HG03108 (cell line): ENCODE results near the gene ZNF423.
A peak's percentile ranks its signal among the peaks of the same experiment; 100 is the strongest.

ENCODE experiments used
- ATAC-seq: cut with Tn5 transposase; IDR thresholded peaks from one replicate; pipeline ENCODE4 v1.9.1; 2021; ENCODE audit warnings: moderate library complexity; ENCODE audit not compliant: unreplicated experiment

Gene ZNF423

GRCh38 chr16:49467540-49468372 is 388.2 kb downstream of the ZNF423 start:
- no peak for ATAC-seq

GRCh38 chr16:49466881-49467280 is 389.0 kb downstream of the ZNF423 start:
- no peak for ATAC-seq

GRCh38 chr16:49466529-49466831 is 389.4 kb downstream of the ZNF423 start:
- ATAC-seq, result no peak

GRCh38 chr16:49465661-49466528 is 390.0 kb downstream of the ZNF423 start:
- ATAC-seq, result no peak

GRCh38 chr16:49464877-49465504 is 390.9 kb downstream of the ZNF423 start:
- ATAC-seq, result no peak

GRCh38 chr16:49464093-49464492 is 391.8 kb downstream of the ZNF423 start:
- no peak for ATAC-seq

- ATAC-seq, result peak; percentile 77
These were observed 392.4 kb downstream of the ZNF423 start for GRCh38 chr16:49463529-49463928.

GRCh38 chr16:49462989-49463371 is 392.9 kb downstream of the ZNF423 start:
- ATAC-seq, result no peak

GRCh38 chr16:49462362-49462988 is 393.4 kb downstream of the ZNF423 start:
- ATAC-seq, result no peak

- no peak for ATAC-seq
These were observed 394.4 kb downstream of the ZNF423 start for GRCh38 chr16:49461517-49461951.

- ATAC-seq, result no peak
These were observed 395.0 kb downstream of the ZNF423 start for GRCh38 chr16:49460786-49461470.

GRCh38 chr16:49459953-49460735 is 395.8 kb downstream of the ZNF423 start:
- no peak for ATAC-seq

- ATAC-seq, result no peak
These were observed 397.1 kb downstream of the ZNF423 start for GRCh38 chr16:49458656-49459445.

- ATAC-seq, result no peak
These were observed 397.7 kb downstream of the ZNF423 start for GRCh38 chr16:49458243-49458642.

- no peak for ATAC-seq
These were observed 398.7 kb downstream of the ZNF423 start for GRCh38 chr16:49457196-49457595.

- ATAC-seq, result no peak
These were observed 399.1 kb downstream of the ZNF423 start for GRCh38 chr16:49456763-49457162.

GRCh38 chr16:49455991-49456745 is 399.7 kb downstream of the ZNF423 start:
- ATAC-seq, result no peak
